Renal cortical epithelial cell (primary cell): Measurements from ENCODE around the gene MAJIN. TPM values are rescaled to one million over a fixed set of nuclear protein-coding genes. Genes with fewer than 3 reads are reported as not detected.

Source experiments
- DNase-seq: peaks from one replicate; pipeline ENCODE4 v3.0.0-alpha.2; 2011; ENCODE audit warnings: low read depth
- total RNA-seq: library from RNA; depleted of rRNA; stranded (reverse); fragments of >200 nt; gene quantifications from 2 replicates; pipeline ENCODE4 v1.2.3, GENCODE V29; 2014

MAJIN gene
- total RNA-seq, 1 donor from 2014 or later, result not detected

DNA sequence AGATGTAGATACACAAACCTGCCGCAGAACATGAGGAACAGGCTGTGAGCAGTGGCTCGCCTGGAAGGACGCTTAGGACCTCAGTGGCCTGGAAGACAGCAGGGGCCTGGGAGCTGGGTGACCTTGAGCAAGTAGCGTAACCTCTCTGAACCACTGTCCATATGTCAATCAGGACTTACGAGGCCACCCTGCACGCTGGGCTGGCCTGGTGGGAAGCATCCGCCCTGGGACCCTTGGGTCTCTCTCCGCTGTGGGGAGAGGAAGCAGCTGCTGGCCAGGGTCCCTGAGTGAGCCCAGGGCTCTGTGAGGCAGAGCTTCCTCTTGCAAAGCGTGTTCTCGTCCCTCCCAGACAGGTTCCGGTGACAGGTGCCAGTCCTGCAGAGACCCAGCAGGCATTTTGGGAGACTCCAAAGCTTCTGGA is 79.5 kb downstream of the MAJIN start:
- DNase-seq, result no peak

GRCh38 chr11:64891880-64892279 is 80.0 kb downstream of the MAJIN start:
- no peak for DNase-seq

GRCh38 chr11:64891215-64891848 is 80.6 kb downstream of the MAJIN start:
- DNase-seq, result no peak

DNA sequence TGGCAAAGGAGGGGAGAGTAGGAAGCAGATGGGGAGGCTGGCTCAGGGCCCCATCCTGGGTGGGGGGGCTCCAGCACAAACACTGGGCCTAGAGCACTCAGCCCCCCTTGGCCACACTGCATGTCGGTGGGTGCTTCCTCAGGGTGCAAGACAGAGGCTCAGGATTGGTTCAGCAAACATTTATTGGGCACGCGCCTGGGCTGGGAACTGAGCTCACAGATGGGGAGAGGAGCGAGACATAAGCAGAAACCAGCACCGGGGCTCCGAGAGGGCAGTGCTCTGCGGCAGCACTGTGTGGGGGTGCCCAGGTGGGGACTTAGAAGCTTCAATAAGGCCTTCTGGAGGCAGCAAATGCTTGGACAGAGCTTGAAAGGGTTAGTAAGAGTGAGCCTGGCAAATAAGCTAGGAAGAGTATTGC is 81.4 kb downstream of the MAJIN start:
- no peak for DNase-seq

DNA sequence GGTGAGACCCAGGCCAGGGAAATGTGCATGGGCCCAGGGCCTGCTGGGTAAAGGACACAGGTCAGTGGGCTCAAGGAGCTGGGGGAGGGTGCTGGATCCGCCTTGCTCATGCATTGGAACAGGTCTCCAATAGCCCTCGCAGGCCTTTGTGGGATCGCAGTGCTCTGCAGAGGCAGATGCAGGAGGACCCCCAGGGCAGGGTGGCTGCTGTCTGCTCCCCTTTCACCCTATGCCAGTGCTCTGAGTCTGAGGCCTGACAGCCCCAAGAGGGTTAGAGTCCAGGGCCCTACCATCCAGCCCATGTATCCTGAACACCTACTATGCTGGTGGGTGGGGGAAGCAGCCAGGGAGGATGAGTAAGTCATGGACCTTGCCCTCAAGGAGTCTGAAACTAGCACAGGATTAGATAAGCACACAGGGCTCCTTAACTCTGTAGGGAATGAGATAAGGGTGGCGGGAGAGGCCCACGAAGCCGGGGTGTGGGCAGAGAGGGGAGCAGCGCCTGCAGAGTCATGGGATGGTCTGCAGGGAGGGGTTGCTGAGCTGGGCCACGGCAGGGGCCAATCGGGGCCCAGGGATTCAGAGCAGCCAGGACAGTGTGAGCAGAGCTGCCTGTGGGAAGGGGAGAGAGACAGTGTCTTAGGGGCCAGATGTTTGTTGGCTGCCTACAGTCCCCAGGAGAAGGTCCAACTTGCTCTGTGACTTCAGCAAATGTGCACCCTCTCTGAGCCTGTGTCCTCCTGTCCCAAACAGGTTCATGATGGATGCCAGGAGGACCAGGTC is 83.0 kb downstream of the MAJIN start:
- DNase-seq, result peak; percentile 62

- DNase-seq, result no peak
These were observed 83.5 kb downstream of the MAJIN start for GRCh38 chr11:64888406-64888728.

Other genes starting within 250 kb of the MAJIN start
- under 0.01 TPM in 1 of 2 replicates, not detected in the other for gene NRXN2, start 248.9 kb downstream of the MAJIN start, total RNA-seq
- 0.05 TPM in 1 of 2 replicates, not detected in the other for gene RASGRP2, start 228.0 kb downstream of the MAJIN start, total RNA-seq
- 0.05 TPM in 1 of 2 replicates, not detected in the other for gene PYGM, start 212.1 kb downstream of the MAJIN start, total RNA-seq
- gene SF1, start 193.6 kb downstream of the MAJIN start, total RNA-seq, result 38.4 and 161 TPM in 2 replicates
- gene MAP4K2, start 168.9 kb downstream of the MAJIN start, total RNA-seq, result 13.2 and 16.0 TPM in 2 replicates
- 7.5 and 34.4 TPM in 2 replicates for gene MEN1, start 161.6 kb downstream of the MAJIN start, total RNA-seq
- 8.7 and 9.4 TPM in 2 replicates for gene CDC42BPG, start 127.5 kb downstream of the MAJIN start, total RNA-seq
- 103 and 181 TPM in 2 replicates for gene EHD1, start 93.5 kb downstream of the MAJIN start, total RNA-seq
- 16.8 and 28.9 TPM in 2 replicates for gene ATG2A, start 54.9 kb downstream of the MAJIN start, total RNA-seq
- gene PPP2R5B, start 47.4 kb downstream of the MAJIN start, total RNA-seq, result 21.7 and 22.9 TPM in 2 replicates
- gene GPHA2, start 36.2 kb downstream of the MAJIN start, total RNA-seq, result not detected in 2 replicates
- gene BATF2, start 24.9 kb upstream of the MAJIN start, total RNA-seq, result 1.1 and 1.6 TPM in 2 replicates
- gene ARL2, start 42.1 kb upstream of the MAJIN start, total RNA-seq, result 87.3 and 107 TPM in 2 replicates
- 10.4 and 13.3 TPM in 2 replicates for gene SNX15, start 55.3 kb upstream of the MAJIN start, total RNA-seq
- gene SAC3D1, start 69.1 kb upstream of the MAJIN start, total RNA-seq, result 11.3 and 13.4 TPM in 2 replicates
- 7.8 and 10.9 TPM in 2 replicates for gene NAALADL1, start 86.4 kb upstream of the MAJIN start, total RNA-seq
- 1.1 and 5.9 TPM in 2 replicates for gene CDCA5, start 111.9 kb upstream of the MAJIN start, total RNA-seq
- 23.1 and 30.2 TPM in 2 replicates for gene ZFPL1, start 112.1 kb upstream of the MAJIN start, total RNA-seq
- 176 and 180 TPM in 2 replicates for gene VPS51, start 124.1 kb upstream of the MAJIN start, total RNA-seq
- gene TM7SF2, start 139.8 kb upstream of the MAJIN start, total RNA-seq, result 38.0 and 41.0 TPM in 2 replicates
- gene ZNHIT2, start 145.6 kb upstream of the MAJIN start, total RNA-seq, result 8.3 and 14.2 TPM in 2 replicates
- 166 and 286 TPM in 2 replicates for gene FAU, start 150.0 kb upstream of the MAJIN start, total RNA-seq
- gene MRPL49, start 150.2 kb upstream of the MAJIN start, total RNA-seq, result 55.3 and 97.8 TPM in 2 replicates
- gene SYVN1, start 162.4 kb upstream of the MAJIN start, total RNA-seq, result 17.2 and 49.8 TPM in 2 replicates
- gene SPDYC, start 198.1 kb upstream of the MAJIN start, total RNA-seq, result not detected in 2 replicates
- gene CAPN1, start 209.8 kb upstream of the MAJIN start, total RNA-seq, result 223 and 251 TPM in 2 replicates